CD4-positive, alpha-beta T cell treated with Interleukin-2 at 100 ng/mL for 4 hours (primary cell): Measurements from ENCODE around the gene PELI3.

Experiments
- DNase-seq: peaks from one replicate; pipeline ENCODE4 v3.0.0-alpha.2; 2020; ENCODE audit warnings: low spot score

The PELI3 gene

GRCh38 chr11:66475349-66476172 is 8.9 kb downstream of the PELI3 start:
- no peak for DNase-seq

GRCh38 chr11:66476173-66476840 is 9.6 kb downstream of the PELI3 start:
- no peak for DNase-seq

GRCh38 chr11:66476841-66477251 is 10.1 kb downstream of the PELI3 start:
- DNase-seq, result no peak

GRCh38 chr11:66477263-66478201 is 10.8 kb downstream of the PELI3 start:
- no peak for DNase-seq

GRCh38 chr11:66478729-66479393 is 12.2 kb downstream of the PELI3 start:
- peak; percentile 32 for DNase-seq

GRCh38 chr11:66479394-66480116 is 12.8 kb downstream of the PELI3 start:
- no peak for DNase-seq

GRCh38 chr11:66480117-66480938 is 13.6 kb downstream of the PELI3 start, which contains the start of gene DPP3:
Gene DPP3 (plus strand): TSS chr11:66480434. CDS start chr11:66482201, 1,767 bp downstream.
- DNase-seq, result peak; percentile 96

GRCh38 chr11:66484806-66485380 is 18.2 kb downstream of the PELI3 start:
- DNase-seq, result no peak

GRCh38 chr11:66488957-66489356 is 22.3 kb downstream of the PELI3 start:
- DNase-seq, result no peak

GRCh38 chr11:66489636-66490035 is 22.9 kb downstream of the PELI3 start:
- DNase-seq, result no peak

GRCh38 chr11:66491315-66491935 is 24.7 kb downstream of the PELI3 start:
- DNase-seq, result no peak

GRCh38 chr11:66492161-66492865 is 25.6 kb downstream of the PELI3 start:
- DNase-seq, result no peak

GRCh38 chr11:66493130-66493529 is 26.4 kb downstream of the PELI3 start:
- DNase-seq, result no peak

GRCh38 chr11:66494458-66494857 is 27.8 kb downstream of the PELI3 start:
- no peak for DNase-seq

- DNase-seq, result no peak
Measured at GRCh38 chr11:66494935-66495334, 28.2 kb downstream of the PELI3 start.

- no peak for DNase-seq
Measured at GRCh38 chr11:66495401-66495854, 28.7 kb downstream of the PELI3 start.

- DNase-seq, result no peak
Measured at GRCh38 chr11:66497206-66497605, 30.5 kb downstream of the PELI3 start.

- DNase-seq, result no peak
Measured at GRCh38 chr11:66498506-66498905, 31.8 kb downstream of the PELI3 start.
